Measurements from ENCODE around the gene FAM234A. TPM values are rescaled to one million over a fixed set of nuclear protein-coding genes. Genes with fewer than 3 reads are reported as not detected.

The FAM234A gene
- total and polyA plus RNA-seq, 4 donors, result 34.8 to 66.3 (median 58.2) TPM

DNA sequence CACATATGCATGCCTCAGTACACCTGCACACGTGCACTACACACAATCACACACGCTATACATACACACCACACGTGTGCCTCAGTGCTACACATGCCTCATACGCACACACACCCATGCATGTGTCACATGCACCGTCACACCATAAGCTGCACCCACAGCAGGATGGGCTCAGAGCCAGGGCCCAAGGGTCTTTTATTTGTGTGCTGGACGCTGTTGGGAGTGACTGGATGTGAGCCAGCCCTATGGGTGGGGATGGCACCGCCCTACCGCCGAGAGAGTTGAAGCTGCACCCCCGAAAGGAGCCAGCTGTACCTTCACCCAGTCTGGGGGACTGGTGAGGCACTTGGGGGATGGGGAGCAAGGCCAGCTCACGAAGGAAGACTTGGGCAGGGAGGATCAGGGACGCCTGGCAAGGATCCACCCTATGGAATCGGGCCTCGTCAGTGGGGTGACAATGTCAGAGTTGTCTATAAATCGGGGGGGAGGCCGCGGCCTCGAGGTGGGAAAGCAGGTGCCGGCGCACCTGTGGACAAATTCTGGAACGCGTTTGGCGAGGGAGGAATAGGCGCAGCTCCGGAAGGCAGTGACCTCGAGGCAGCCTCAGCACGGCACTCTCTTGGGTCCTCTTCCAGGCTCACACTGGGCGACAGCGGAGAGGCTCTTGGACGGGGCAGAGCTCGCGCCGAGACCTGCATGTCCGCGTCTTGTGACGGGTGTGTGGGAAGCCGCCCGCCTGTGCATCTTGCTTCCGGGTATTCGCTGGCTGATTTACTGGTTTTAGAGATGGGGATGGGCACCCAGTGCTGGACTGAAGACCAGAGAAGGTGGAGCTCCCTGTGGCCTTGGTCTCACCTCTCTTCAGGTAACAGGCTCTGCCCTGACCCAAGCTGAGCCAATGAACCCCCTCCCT lies 33.8 kb downstream of the FAM234A start:
- peaks cover 84% of the 10 kb centered on the region for H3K36me3 ChIP-seq (ENCODE audit: control insufficient read depth, insufficient read depth, low read length)
- H3K4me3 ChIP-seq (ENCODE audit: low read depth, low read length), result no peak overlapping the region
- WGBS (ENCODE audit: insufficient coverage), result 69% methylated on average over 35 of the region's 40 CpGs
- DNase-seq (ENCODE audit: low read depth in 4 of 6, low spot score in 6 of 6), result peak in 1 of 6 donors; percentile 12
- no peak overlapping the region for H3K27ac ChIP-seq (ENCODE audit: low read depth, low read length)
- no peaks in the 10 kb centered on the region for H3K27me3 ChIP-seq (ENCODE audit: control insufficient read depth, insufficient read depth, low read length)
- no peaks in the 10 kb centered on the region for H3K9me3 ChIP-seq (ENCODE audit: control insufficient read depth, insufficient read depth, low read length)
- no peaks in the 10 kb centered on the region for H3K4me1 ChIP-seq (ENCODE audit: control insufficient read depth, insufficient read depth, low read length)

- 85% methylated on average over 21 of the region's 24 CpGs for WGBS (ENCODE audit: insufficient coverage)
- peaks cover 79% of the 10 kb centered on the region for H3K36me3 ChIP-seq (ENCODE audit: control insufficient read depth, insufficient read depth, low read length)
- no peak overlapping the region for H3K4me3 ChIP-seq (ENCODE audit: low read depth, low read length)
Observed at GRCh38 chr16:269061-269796, 34.6 kb downstream of the FAM234A start.

DNA sequence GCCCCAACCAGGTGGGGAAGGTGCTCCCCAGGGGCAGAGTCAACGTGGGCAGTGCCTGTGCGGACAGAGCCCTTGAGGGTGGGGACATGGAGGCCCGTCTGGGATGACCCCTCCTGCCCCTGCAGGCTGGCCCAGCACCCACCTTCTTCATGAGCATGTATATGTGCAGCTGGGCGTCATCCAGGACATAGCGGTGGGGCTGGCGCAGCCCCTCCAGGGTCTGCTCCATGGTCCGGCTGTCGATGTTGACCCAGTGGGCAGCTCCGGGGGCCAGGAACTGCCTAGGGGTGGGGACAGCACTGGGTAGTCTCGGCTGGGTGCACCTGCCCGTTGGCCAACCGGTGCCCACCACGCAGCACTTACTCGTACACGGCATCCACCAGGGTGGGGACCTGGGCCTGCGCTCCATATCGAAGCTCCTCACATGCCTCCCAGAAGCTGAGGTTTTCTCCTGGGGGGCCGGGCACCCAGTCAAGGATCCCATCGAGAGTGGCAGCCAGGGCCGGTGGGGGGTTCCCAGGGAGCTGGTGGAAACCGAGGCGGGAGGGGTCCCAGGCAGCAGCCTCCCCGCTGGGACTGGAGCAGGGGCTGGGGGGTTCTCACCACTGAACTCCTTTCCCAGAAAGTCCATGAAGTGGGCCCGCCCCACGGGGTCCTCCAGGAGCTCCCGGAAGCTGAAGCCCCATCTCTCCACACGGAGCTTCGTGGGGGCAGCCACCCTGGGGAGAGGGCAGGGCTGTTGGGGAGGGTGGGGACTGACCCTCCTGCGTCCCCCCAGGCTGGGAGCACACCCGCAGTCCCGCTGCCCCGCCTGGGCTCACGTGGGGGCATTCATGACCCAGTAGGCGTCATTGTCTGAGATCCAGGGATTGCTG lies 36.0 kb downstream of the FAM234A start:
- WGBS (ENCODE audit: insufficient coverage), result 87% methylated on average over 29 of the region's 34 CpGs

More at GRCh38 chr16:269061-269796, 34.6 kb downstream of the FAM234A start:
- Histone ChIP-seq H3K4me1 (ENCODE audit: control insufficient read depth, insufficient read depth, low read length) (peaks cover under 1% of the 10 kb centered on the region), H3K27me3 (ENCODE audit: control insufficient read depth, insufficient read depth, low read length) (no peaks in the 10 kb centered on the region), H3K27ac (ENCODE audit: low read depth, low read length) (no peak overlapping the region), H3K9me3 (ENCODE audit: control insufficient read depth, insufficient read depth, low read length) (no peaks in the 10 kb centered on the region)
- no peak for DNase-seq (ENCODE audit: low read depth in 4 of 6, low spot score in 6 of 6)

GRCh38 chr16:272633-273546 lies 38.3 kb downstream of the FAM234A start:
- Histone ChIP-seq H3K27me3 (ENCODE audit: control insufficient read depth, insufficient read depth, low read length) (peaks cover 12% of the 10 kb centered on the region), H3K36me3 (ENCODE audit: control insufficient read depth, insufficient read depth, low read length) (peaks cover 49% of the 10 kb centered on the region), H3K9me3 (ENCODE audit: control insufficient read depth, insufficient read depth, low read length) (no peaks in the 10 kb centered on the region), H3K4me1 (ENCODE audit: control insufficient read depth, insufficient read depth, low read length) (peaks cover 21% of the 10 kb centered on the region), H3K27ac (ENCODE audit: low read depth, low read length) (no peak overlapping the region), H3K4me3 (ENCODE audit: low read depth, low read length) (no peak overlapping the region)
- no peak for DNase-seq (ENCODE audit: low read depth in 4 of 6, low spot score in 6 of 6)
- 64% methylated on average over 27 of the region's 36 CpGs for WGBS (ENCODE audit: insufficient coverage)

More for the DNA sequence above, 36.0 kb downstream of the FAM234A start:
- Histone ChIP-seq H3K27me3 (ENCODE audit: control insufficient read depth, insufficient read depth, low read length) (peaks cover 5% of the 10 kb centered on the region), H3K36me3 (ENCODE audit: control insufficient read depth, insufficient read depth, low read length) (peaks cover 65% of the 10 kb centered on the region), H3K27ac (ENCODE audit: low read depth, low read length) (no peak overlapping the region), H3K9me3 (ENCODE audit: control insufficient read depth, insufficient read depth, low read length) (no peaks in the 10 kb centered on the region), H3K4me3 (ENCODE audit: low read depth, low read length) (no peak overlapping the region), H3K4me1 (ENCODE audit: control insufficient read depth, insufficient read depth, low read length) (peaks cover 13% of the 10 kb centered on the region)
- no peak for DNase-seq (ENCODE audit: low read depth in 4 of 6, low spot score in 6 of 6)

GRCh38 chr16:273547-274421 lies 39.2 kb downstream of the FAM234A start:
- 80% methylated on average over 24 of the region's 30 CpGs for WGBS (ENCODE audit: insufficient coverage)
- Histone ChIP-seq H3K4me1 (ENCODE audit: control insufficient read depth, insufficient read depth, low read length) (peaks cover 21% of the 10 kb centered on the region), H3K4me3 (ENCODE audit: low read depth, low read length) (no peak overlapping the region), H3K27ac (ENCODE audit: low read depth, low read length) (no peak overlapping the region), H3K9me3 (ENCODE audit: control insufficient read depth, insufficient read depth, low read length) (no peaks in the 10 kb centered on the region), H3K36me3 (ENCODE audit: control insufficient read depth, insufficient read depth, low read length) (peaks cover 44% of the 10 kb centered on the region), H3K27me3 (ENCODE audit: control insufficient read depth, insufficient read depth, low read length) (peaks cover 12% of the 10 kb centered on the region)
- no peak for DNase-seq (ENCODE audit: low read depth in 4 of 6, low spot score in 6 of 6)

DNA sequence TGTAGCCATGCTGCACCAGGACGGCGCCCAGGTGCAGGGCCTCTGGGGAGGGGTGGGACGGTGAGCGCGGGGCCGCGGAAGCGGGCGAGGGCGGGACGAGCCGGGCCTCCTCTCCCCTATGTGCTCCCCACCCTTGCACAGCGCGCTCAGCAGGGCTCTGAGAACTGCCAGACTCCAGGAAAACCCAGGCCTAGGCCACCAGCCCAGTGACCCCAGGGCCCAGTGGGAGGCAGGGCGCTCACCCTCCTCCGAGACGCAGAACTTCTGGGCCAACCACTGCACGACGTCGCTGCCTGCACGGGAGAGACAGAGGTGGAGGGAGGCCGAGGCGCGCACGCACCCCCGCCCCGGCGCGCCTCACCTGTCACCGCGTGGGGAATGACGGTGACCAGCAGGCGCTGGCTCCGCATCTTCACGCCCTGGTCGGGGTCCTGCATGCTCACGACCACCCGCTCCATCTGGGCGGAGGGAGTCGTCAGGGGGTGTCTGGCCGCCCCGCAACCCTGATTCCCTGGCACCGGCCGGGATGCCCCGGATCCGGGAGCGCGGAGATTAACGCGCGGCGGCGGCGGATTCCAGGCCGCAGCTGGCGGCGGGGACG lies 40.5 kb downstream of the FAM234A start:
- H3K36me3 ChIP-seq (ENCODE audit: control insufficient read depth, insufficient read depth, low read length), result peaks cover 31% of the 10 kb centered on the region
- H3K27ac ChIP-seq (ENCODE audit: low read depth, low read length), result no peak overlapping the region
- DNase-seq (ENCODE audit: low read depth in 4 of 6, low spot score in 6 of 6), result peak in 2 of 6 donors; percentile 36 to 68
- H3K4me1 ChIP-seq (ENCODE audit: control insufficient read depth, insufficient read depth, low read length), result peaks cover 25% of the 10 kb centered on the region
- peak overlapping the region; percentile 22 for H3K4me3 ChIP-seq (ENCODE audit: low read depth, low read length)
- WGBS (ENCODE audit: insufficient coverage), result under 1% methylated on average over 47 of the region's 58 CpGs
- H3K9me3 ChIP-seq (ENCODE audit: control insufficient read depth, insufficient read depth, low read length), result no peaks in the 10 kb centered on the region
- peaks cover 18% of the 10 kb centered on the region for H3K27me3 ChIP-seq (ENCODE audit: control insufficient read depth, insufficient read depth, low read length)

DNA sequence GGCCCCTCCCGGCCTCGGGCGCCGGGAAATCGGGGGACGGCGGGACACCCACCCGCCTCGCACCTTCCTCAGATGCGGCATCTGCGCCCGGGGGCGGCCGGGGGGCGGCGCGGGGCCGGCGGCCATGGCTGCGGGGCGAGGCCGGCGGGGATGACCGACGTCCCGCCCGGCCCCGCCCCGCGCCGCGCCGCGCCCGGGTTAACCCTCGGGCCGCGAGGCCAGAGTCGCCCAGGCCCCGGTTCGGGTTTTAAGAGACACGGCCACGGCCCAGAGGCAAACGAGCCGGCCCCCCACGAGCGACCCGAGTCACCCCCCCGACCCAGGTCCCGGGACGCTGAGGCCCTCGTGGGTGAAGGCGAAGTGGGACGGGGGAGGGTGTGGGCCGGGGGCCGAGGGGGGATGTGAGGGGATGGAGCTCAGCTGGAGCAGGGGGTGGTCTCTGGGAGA lies 41.2 kb downstream of the FAM234A start, which contains the start of gene RGS11:
RGS11 (minus strand) TSS at position 159 of the 447 bp plus-strand sequence; CDS start at position 126, 33 bp downstream.
- WGBS (ENCODE audit: insufficient coverage), result under 1% methylated on average over 56 of the region's 56 CpGs
- Histone ChIP-seq H3K36me3 (ENCODE audit: control insufficient read depth, insufficient read depth, low read length) (peaks cover 24% of the 10 kb centered on the region), H3K4me1 (ENCODE audit: control insufficient read depth, insufficient read depth, low read length) (peaks cover 26% of the 10 kb centered on the region), H3K27me3 (ENCODE audit: control insufficient read depth, insufficient read depth, low read length) (peaks cover 20% of the 10 kb centered on the region), H3K27ac (ENCODE audit: low read depth, low read length) (no peak within 1 kb of the TSS), H3K9me3 (ENCODE audit: control insufficient read depth, insufficient read depth, low read length) (no peaks in the 10 kb centered on the region), H3K4me3 (ENCODE audit: low read depth, low read length) (peak within 1 kb of the TSS; percentile 22)
- no peak for DNase-seq (ENCODE audit: low read depth in 4 of 6, low spot score in 6 of 6)
